NCI-H446 (cell line): ENCODE measurements around the gene TMEM52B.
A peak's percentile ranks its signal among the peaks of the same experiment; 100 is the strongest.
"Not testable (repeated sequence)": the region's sequence is repeated elsewhere in the genome, so short reads cannot be mapped to it uniquely, and the experiment has no call there.

Experiments
- DNase-seq, 2 experiments: peaks; one replicate each; lab custom pipeline; 2025; lab: John Stamatoyannopoulos, UW

The TMEM52B gene

DNA sequence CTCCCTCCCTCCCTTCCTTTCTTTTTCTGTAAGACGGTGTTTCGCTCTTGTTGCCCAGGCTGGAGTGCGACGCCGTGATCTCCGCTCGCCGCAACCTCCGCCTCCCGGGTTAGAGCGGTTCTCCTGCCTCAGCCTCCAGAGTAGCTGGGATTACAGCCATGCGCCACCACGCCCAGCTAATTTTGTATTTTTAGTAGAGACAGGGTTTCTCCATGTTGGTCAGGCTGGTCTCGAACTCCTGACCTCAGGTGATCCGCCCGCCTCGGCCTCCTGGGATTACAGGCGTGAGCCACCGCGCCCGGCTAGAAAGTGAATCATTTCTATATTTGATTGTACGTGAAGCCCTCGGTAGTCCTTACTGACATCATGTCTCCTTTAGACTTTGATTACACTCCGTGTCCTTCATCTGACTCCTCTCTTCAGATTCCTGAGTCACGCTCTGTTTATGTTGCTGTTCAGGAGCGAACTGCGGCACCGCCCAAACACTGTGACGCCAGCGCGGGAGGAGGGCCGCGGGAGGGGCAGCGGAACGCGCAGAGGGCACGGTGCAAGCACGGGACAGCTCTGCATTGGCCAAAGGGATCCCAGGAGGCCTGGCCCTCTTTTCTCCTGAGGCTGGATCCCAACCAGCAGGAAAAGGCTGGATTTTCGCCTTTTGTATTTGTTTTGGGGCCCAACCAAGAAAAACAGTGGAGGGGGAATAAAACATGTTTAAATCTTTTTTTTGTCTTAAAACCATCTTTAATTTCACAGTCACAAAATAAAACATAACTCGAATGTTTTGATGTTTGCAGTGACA lies 33.3 kb downstream of the TMEM52B start:
- peak in 1 of 2 experiments; percentile 61 for DNase-seq

DNA sequence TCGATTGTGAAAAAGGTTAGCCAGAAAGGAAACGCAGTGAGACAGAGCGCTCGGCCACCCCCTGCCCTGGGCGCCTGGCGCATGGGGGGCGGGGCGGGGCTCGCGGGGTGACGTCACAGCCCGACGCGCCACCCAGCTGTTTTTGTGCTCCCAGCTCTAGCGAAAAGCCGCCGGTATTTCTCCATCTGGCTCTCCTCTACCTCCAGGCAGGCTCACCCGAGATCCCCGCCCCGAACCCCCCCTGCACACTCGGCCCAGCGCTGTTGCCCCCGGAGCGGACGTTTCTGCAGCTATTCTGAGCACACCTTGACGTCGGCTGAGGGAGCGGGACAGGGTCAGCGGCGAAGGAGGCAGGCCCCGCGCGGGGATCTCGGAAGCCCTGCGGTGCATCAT lies 33.9 kb downstream of the TMEM52B start, which contains the start of gene GABARAPL1:
TSS of gene GABARAPL1 (plus strand) at position 139 of the 393 bp plus-strand sequence. CDS start at position 392, 253 bp downstream.
- peak in 1 of 2 experiments; percentile 31 for DNase-seq

DNA sequence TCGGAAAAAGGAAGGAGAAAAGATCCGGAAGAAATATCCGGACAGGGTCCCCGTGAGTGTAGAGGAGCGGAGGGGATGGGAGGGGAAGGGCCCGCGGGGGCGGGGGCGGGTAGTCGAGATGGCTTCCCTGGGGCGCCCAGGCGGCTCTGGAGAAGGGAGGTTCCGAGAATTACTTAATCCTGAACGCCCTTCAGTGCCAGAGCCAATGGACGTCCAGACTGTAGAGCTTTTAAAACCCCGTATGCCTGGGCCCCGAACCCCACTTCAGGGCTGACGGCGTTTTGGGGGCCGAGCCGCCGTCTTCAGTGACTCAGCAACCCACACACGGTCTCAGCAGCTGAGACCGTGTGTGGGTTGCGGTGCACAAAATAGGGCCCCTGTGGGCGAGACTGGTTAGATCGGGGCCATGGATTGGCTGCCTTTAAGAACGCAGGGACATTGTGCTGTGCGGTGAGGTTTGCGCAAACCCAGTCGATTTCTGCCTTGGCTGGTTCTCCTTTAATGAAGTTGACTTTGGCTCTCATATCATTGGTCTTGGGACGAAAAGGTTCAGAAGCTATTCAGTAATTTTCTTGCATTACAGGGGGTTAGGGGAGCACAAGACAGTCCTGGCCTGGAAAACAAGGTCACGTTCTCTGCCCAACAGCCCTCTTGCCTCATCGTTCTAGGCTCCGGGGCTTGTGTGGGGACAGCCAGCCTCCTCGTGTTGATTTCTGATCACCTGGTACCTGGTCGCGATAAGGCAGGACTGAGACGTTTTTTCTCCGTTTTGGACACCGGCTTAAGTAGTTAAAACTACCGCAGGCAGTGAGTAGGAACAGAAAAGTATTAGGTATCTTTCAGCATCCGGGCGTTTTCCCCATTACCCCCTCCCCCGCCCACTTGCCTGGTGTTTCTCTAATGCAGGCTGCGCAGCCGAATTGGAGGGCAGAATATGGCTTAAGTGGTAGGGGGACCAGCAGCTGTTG lies 34.6 kb downstream of the TMEM52B start:
- no peak for DNase-seq

DNA sequence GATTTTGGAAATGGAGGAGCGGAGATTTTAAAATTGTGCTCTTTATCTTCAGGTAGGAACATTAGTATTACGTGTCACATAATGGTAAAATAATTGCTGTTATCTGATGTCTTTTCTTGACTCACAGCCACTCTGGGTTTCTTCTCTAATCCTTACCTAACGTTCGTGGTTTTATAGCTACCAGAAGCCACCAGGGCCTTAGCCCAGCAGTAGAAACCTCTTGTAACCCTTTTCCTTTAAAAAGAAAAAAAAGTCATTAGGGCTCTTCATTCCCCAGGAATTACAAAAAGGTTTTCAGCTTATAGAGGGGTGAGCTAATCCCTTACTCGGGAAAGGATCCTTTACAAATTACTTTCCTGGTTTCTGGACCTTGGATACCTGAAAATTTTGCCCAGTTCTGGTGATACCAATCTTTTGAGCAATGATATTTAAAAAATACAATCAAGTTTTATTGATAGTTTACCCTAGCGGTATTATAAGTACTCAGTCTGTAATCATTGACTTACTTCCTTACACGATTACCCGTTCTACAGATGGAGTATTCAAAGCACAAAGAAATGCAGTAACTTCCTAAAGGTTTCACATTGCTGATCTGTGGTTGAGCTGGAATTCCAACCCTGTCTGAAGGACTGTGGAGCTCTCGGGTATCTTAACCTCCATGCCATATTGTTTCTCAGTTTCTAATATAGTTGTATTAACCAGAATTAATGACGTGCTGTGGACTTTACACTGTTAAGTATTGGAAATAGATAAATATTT lies 35.5 kb downstream of the TMEM52B start:
- no peak for DNase-seq

DNA sequence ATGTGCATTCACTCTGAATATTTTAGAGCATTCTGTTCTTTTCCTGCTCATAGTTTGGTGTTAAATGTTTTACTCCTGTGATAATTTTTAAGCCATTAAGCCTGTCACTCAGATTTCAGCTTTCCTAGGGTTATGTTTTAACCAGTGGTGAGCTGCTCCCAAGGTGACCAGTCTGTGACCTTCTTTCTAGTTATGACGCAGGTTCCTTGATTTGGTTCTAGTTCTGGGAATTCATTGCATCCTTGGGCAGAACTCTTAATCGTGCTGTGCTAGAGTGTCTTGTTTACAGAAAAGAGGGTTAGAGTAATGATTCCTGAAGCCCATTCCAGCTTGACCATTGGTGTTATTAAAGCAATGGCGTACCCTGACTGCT lies 36.0 kb downstream of the TMEM52B start:
- no peak for DNase-seq

DNA sequence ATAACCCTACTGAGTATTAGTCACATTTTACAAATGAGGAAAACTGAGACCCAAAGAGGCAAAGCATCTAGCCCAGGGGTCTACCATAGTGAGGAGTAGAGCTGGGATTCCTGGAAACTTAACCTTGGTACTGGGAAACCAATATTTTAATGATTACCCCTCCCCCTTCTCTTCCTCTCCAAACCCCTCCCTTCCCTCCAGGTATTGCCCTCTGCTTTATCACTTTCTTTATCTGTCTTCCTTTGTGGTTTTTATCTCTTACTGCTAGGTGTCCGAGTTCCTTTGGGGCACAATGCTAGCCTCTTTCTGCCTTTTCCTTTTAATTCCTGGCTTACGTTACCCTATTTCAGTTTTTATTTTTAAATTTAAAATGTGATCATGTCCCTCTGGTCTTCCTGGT lies 36.6 kb downstream of the TMEM52B start:
- DNase-seq: no peak

DNA sequence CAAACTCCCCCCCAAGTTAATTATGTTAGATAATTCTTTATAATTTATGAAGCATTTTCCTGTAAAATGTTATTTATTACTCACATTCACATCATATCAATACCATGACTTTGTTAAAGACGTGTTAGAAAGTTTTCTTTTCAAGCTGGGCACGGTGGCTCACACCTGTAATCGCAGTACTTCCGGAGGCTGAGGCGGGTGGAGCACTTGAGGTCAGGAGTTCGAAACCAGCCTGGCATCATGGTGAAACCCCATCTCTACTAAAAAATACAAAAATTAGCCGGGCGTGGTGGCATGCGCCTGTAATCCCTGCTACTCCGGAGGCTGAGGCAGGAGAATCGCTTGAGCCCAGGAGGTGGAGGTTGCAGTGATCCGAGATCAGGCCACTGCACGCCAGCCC lies 37.1 kb downstream of the TMEM52B start:
- not testable (repeated sequence) for DNase-seq

DNA sequence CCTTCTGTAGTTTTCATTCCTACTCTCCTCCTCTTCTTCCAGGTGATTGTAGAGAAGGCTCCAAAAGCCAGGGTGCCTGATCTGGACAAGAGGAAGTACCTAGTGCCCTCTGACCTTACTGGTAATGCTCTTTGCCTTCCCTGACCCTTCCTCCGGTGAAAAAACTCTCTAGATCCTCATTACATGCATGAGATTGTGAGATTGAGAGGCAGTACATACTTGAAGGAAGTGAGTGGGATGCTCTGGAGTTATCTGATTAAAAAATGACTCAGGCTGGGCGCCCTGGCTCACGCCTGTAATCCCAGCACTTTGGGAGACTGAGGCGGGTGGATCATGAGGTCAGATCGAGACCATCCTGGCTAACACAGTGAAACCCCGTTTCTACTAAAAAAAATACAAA lies 39.2 kb downstream of the TMEM52B start:
- DNase-seq: no peak

DNA sequence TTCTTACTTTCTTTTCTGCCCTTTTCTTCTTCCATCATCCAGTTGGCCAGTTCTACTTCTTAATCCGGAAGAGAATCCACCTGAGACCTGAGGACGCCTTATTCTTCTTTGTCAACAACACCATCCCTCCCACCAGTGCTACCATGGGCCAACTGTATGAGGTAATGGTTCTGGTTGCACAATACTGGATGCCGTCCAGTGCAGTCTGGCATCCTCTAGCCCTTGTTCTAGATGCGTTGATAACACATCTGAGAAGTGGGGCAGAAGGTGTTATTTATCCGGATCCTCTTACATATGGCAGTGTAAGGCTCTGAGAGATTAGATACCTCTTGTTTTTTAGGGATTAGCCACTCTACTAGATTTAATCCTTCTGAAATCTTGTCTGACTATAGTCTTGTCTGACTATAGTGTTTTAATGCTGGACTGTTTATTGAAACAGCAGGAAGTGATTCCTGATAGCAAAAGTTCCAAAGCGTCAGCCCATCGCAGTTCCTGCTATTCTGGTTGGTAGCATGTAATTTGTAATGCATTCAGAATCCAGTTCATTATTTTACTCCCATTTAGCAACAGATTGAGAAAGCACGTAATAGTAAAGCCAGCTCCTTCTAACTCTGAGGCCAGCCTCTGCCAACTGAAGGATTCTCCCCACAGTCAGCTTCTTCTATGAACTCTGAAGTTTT lies 41.7 kb downstream of the TMEM52B start:
- DNase-seq: no peak

DNA sequence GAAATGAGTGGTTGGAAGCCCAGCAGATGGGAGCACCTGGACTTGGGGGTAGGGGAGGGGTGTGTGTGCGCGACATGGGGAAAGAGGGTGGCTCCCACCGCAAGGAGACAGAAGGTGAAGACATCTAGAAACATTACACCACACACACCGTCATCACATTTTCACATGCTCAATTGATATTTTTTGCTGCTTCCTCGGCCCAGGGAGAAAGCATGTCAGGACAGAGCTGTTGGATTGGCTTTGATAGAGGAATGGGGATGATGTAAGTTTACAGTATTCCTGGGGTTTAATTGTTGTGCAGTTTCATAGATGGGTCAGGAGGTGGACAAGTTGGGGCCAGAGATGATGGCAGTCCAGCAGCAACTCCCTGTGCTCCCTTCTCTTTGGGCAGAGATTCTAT lies 43.0 kb downstream of the TMEM52B start:
- no peak for DNase-seq

DNA sequence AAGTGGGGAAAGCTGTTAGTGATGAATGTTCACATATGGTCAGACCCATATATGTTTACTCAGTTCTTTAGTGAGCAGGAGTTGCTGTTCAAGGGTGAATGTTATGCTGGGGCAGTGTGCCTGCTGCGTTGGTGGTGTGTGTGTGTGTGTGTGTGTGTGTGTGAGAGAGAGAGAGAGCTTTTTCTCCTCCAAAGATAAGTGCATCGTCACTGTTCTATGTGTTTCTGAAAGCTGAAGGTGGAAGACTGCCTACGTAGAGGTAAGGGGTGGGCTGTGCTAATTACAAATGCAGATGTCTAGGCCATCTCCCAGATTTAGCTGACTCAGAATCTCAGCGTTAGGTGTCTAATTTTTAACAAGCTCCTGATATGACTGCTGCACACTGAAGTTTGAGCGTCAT lies 44.4 kb downstream of the TMEM52B start:
- DNase-seq: no peak

DNA sequence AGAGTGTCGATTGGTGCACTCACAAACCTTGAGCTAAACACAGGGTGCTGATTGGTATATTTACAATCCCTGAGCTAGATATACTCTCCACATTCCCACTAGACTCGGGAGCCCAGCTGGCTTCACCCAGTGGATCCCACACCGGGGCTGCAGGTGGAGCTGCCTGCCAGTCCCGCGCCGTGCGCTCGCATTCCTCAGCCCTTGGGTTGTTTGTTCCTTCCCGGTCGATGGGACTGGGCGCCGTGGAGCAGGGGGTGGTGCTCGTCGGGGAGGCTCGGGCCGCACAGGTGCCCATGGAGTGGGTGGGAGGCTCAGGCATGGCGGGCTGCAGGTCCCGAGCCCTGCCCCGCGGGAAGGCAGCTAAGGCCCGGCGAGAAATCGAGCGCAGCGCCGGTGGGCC lies 46.6 kb downstream of the TMEM52B start:
- not testable (repeated sequence) for DNase-seq

DNA sequence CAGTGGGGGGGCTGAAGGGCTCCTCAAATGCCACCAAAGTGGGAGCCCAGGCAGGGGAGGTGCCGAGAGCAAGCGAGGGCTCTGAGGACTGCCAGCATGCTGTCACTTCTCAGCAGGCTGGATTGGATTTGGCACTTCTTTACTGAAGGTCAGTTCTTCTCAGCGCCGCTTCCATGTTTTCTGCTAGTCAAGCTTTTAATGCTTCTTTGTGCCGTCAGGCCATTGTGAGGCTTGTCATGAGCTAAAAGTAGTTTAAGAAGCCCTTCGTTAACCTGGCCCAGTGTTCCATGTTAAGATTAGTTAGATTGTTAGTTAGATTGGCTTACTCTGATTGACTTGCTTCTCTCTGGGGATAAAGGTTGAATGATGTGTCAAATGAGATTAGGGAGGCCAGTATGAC lies 47.3 kb downstream of the TMEM52B start:
- DNase-seq: no peak

DNA sequence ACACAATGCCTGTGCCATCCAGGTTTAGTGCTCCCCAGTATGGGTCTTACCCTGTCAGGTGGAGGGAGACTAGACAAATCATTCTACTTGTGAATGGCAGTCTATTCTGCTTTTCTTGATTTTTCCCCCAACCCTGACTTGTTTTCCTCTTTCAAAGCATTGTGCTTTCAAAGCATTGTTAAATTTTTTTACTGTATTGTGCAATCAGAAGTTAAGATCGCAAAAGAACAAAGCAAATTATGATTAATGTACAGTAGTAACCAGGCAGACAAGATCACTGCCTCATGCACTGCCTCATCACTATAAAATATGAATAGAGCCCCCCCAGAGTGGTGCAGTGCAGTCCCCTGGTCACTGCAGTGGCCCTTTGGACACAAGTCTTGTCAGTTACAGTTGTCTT lies 47.9 kb downstream of the TMEM52B start:
- no peak for DNase-seq

DNA sequence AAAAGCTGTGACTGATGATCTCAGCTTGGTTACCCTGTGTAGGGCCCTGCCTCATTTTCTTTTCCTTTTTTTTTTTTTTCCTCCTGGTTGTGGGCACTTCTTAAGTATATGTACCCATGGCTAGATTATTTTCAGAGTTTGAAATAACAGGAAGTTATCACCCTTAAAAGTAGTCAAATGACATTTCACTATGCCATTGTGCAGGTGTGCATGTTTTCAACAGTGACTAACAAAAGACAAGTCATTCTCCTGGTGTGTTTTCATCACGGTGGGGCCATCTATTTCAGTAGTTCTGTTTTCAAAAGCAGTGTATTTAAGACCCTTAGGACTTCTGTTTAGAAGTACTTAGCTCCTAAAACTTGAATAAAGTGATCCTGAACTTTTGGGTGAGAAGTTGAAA lies 48.8 kb downstream of the TMEM52B start:
- DNase-seq: no peak

DNA sequence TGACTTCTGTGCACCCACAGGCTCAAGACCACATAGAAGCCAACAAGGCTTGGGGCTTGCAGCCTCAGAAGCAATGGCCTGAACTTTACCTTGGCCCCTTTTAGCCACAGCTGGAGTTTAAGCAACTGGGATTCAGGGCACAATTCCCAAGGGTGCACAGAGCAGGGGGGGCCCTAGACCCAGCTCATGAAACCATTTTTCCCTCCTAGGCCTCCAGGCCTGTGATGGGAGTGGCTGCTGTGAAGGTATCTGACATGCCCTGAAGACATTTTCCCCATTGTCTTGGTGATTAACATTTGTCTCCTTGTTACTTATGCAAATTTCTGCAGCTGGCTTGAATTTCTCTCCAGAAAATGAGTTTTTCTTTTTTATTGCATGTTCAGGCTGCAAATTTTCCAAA lies 55.7 kb downstream of the TMEM52B start:
- no peak for DNase-seq

DNA sequence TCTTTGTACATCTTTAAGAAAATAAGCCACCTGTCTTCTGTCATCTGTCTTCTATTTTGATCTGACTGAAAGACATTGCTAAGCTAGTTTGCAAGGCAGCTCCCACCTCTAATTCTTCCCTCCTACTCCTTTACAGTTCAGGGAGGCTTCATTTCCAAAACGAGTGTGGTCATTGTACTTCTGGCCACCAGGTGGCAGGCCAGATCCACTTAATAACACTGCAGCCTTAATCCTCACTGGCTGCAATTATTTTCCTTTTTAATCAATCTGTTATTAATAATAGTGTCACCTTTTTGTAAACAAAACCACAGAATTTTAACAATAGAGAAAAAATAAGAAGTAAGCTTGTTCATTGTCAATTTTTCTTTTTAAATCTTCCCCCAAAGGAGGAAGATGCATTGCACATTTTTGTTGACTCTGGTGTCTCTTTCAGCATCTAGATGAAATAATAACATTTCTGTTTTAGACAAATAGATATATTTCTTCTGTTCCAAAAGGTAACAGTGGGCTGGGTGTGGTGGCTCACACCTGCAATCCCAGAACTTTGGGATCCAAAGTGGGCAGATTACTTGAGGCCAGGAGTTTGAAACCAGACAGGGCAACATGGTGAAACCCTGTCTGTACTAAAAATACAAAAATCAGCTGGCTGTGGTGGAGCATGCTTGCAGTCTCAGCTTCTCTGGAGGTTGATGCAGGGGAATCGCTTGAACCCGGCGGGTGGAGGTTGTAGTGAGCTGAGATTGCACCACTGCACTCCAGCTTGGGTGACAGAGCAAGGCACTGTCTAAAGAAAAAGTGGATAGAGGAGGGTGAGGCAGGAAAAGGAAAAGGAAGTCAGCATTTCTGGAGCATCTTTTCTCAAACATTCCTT lies 57.2 kb downstream of the TMEM52B start:
- DNase-seq: peak in 1 of 2 experiments; percentile 13

DNA sequence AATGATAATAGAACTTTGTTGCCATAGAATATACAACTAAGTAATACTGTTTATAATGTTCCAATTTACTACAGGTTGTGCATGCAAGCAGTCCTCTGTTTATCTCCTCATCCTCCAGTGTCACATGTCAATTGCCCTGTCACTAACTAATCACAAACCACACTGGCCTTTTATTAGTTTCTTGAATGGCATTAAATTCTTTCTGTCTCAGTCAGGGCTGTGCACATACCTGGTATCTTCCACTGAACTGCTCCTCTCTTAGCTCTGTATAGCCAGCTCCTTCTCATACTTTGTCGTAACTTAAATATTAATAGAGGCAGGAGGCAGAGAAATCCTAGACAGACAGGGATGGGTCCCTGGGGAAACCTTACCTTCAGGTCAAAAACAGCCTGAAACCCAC lies 57.9 kb downstream of the TMEM52B start:
- no peak for DNase-seq

DNA sequence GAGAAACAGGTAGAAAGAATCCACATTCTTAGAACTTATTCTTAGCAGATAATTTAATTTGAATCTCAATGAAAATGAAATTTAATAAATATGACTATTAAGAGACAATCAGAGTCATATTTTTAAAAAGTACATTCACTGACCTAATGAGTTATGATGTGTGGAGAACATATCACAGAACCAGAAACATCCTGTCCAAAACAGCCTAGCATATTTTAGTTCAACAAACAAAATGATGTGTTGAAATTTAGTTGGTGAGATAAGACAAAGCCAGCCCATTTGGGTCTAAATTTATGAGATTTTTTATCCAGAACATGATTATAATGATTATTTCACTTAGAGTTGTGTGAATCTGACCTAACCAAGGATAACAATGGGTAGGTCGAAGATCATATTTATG lies 59.7 kb downstream of the TMEM52B start:
- DNase-seq: no peak

DNA sequence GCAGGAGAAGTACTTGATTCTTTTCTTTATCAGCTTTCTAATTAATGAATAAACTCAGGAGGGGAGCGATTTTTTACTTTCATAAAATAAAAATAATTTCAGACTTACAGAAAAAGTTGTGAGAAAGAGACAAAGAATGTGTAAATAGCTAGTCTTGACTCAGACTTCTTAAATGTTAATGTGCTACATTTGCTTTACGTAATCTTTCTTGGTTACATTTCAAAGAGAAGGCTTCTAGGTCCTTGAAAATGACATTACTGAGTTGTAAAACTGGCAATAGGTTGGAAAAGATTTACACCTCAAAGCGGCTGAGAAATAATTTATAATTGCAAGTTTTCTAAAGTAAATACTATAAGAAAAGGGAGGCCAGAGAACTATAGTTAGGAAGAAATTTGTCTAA lies 62.5 kb downstream of the TMEM52B start:
- DNase-seq: no peak
